A172 (cell line): ENCODE results near the gene WNT8A. TPM values are rescaled to one million over a fixed set of nuclear protein-coding genes. Genes with fewer than 3 reads are reported as not detected.

ENCODE experiments used
- DNase-seq: peaks from one replicate; pipeline ENCODE4 v3.0.0-alpha.2; 2015; ENCODE audit warnings: low spot score
- total RNA-seq: library from RNA; depleted of rRNA; stranded (reverse); fragments of >200 nt; shearing (Covaris generic); gene quantifications from 2 replicates; pipeline ENCODE4 v1.2.3, GENCODE V29; 2014

The WNT8A gene
- total RNA-seq, 1 experiment from 2014 or later: not detected

- DNase-seq: no peak
These were observed 7.9 kb downstream of the WNT8A start for GRCh38 chr5:138091685-138092084.

- DNase-seq: no peak
These were observed 8.5 kb downstream of the WNT8A start for GRCh38 chr5:138092301-138092700.

GRCh38 chr5:138093036-138093435 lies 9.2 kb downstream of the WNT8A start:
- no peak for DNase-seq

- DNase-seq: no peak
These were observed 11.5 kb downstream of the WNT8A start for GRCh38 chr5:138095100-138095907.

GRCh38 chr5:138096363-138096762 lies 12.5 kb downstream of the WNT8A start:
- DNase-seq: no peak

GRCh38 chr5:138096997-138097828 lies 13.4 kb downstream of the WNT8A start:
- no peak for DNase-seq

GRCh38 chr5:138102454-138103318 lies 18.9 kb downstream of the WNT8A start:
- no peak for DNase-seq

GRCh38 chr5:138103319-138103637 lies 19.4 kb downstream of the WNT8A start:
- DNase-seq: no peak

GRCh38 chr5:138105709-138106108 lies 21.9 kb downstream of the WNT8A start:
- no peak for DNase-seq

GRCh38 chr5:138107213-138107612 lies 23.4 kb downstream of the WNT8A start:
- DNase-seq: no peak

- peak; percentile 65 for DNase-seq
These were observed 25.8 kb downstream of the WNT8A start for GRCh38 chr5:138109463-138110265.

- peak; percentile 75 for DNase-seq
These were observed 26.6 kb downstream of the WNT8A start for GRCh38 chr5:138110266-138110963.

GRCh38 chr5:138111181-138111580 lies 27.3 kb downstream of the WNT8A start:
- DNase-seq: no peak

- DNase-seq: peak; percentile 75
These were observed 28.1 kb downstream of the WNT8A start for GRCh38 chr5:138111937-138112336.

GRCh38 chr5:138115254-138115653 lies 31.4 kb downstream of the WNT8A start:
- no peak for DNase-seq

- DNase-seq: peak; percentile 58
These were observed 44.5 kb downstream of the WNT8A start for GRCh38 chr5:138128334-138128733.

GRCh38 chr5:138129347-138129746 lies 45.5 kb downstream of the WNT8A start:
- no peak for DNase-seq

GRCh38 chr5:138132543-138132942 lies 48.7 kb downstream of the WNT8A start:
- DNase-seq: no peak

GRCh38 chr5:138138949-138139780 lies 55.3 kb downstream of the WNT8A start, which contains the start of gene NME5:
NME5 (minus strand) TSS chr5:138139428; CDS start chr5:138138780, 648 bp downstream.
- no peak for DNase-seq

- DNase-seq: no peak
These were observed 55.9 kb downstream of the WNT8A start for GRCh38 chr5:138139781-138140090.
